A673 (cell line): Measurements from ENCODE around the gene TMED10.

ENCODE experiments used
- CTCF ChIP-seq: fragments of 300-800, 200-600 bp; sonication (generic); conservative IDR thresholded peaks from 2 replicates; pipeline ENCODE4 v1.5.1; 2017; ENCODE audit warnings: low read depth, mild to moderate bottlenecking, antibody characterized with exemption, low read length, moderate library complexity, mixed read lengths
- EZH2 ChIP-seq: fragments of 200-600 bp; sonication (generic); IDR thresholded peaks from 2 replicates; pipeline ENCODE4 v1.6.1; 2017; ENCODE audit warnings: borderline replicate concordance, low read depth, mild to moderate bottlenecking, mixed read lengths, antibody characterized with exemption, low read length; ENCODE audit not compliant: poor library complexity, severe bottlenecking

DNA sequence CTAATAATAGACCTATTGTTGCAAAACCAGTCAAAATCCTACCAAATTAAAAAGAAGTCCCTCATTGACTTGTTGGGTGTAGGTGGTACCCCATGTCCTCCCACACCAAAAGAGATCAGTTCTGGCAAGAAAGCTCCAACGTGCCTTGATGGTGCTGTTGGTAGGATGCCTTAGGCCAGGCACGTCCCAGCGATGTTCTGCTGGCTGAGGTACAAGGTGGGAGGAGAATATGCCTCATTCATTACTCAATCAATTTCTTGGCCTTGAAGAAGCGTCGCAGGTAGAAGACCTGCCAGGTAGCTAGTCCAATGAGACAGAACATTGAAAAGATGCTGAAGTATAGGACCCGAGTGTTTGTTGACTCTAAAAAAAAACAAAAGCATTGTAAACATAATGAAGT, 41.8 kb downstream of the TMED10 start:
- TF ChIP-seq EZH2 (no peak), CTCF (no peak)
